Activated CD4-positive, alpha-beta T cell treated with anti-CD3 and anti-CD28 coated beads for 4 hours (primary cell): Measurements from ENCODE around the gene GAL.

Source experiments
- DNase-seq, 2 donors: peaks; one replicate each; pipeline ENCODE4 v3.0.0-alpha.2; 2020

GAL gene

DNA sequence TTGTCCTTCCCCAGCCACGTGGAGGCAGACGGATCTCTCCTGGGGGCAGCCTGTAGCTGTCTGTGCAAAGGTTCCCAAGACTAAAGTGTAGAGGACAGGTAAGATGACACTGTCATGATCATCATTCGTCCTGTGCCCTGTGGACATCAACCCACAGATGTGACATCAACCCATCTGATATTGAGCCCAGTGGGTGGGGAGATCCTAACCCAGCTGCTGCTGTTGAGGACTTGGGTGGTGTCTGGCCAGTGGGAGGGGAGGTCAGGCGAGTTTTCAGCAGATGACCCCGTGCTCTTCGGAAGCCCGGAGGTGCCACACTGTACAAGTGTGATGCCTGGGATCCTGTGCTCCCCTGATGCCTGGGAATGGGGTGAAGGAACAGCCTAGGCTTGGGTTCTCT, 1.2 kb upstream of the GAL start:
- no peak for DNase-seq

DNA sequence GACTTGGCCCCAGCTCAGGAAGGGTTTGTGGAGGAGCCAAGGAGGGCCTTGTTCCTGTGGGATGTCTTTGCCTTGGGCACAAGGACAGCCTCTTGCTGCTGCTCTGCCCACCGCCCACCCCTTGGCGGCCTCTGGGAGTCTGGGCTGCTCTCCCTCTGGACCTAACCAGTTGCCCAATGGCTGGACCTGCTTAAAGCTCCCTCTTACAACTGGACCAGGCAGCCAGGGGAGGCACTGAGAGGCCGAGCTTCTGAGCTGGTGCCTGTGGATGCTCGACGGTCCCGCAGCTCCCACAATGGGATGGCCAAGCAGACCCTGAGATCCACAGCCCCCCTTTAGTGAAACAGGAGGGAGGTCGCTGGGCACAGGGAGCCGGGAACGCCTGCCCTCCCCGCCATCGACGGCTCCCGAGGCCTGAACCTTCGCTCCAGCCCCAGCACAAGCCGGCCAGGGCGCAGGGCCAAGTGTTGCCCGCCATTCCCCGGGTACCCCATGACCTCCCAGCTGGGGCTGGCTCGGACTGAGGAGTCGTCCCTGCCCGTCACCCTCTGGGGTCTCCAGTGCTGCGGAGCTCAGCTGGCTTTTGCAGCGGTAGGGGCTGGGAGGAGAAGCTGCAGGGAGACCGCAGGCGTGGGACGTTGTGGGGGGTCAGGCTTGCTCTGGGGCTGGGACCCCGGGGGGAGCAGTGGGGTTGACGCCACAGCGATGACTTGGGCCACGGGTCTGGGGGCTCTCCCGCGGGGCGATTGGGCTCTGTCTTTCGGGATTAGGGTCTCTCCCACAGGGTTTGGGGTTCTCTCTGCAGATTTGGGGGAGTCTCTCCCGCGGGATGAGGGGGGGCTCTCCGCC, 584 bp upstream of the GAL start:
- DNase-seq, result no peak

DNA sequence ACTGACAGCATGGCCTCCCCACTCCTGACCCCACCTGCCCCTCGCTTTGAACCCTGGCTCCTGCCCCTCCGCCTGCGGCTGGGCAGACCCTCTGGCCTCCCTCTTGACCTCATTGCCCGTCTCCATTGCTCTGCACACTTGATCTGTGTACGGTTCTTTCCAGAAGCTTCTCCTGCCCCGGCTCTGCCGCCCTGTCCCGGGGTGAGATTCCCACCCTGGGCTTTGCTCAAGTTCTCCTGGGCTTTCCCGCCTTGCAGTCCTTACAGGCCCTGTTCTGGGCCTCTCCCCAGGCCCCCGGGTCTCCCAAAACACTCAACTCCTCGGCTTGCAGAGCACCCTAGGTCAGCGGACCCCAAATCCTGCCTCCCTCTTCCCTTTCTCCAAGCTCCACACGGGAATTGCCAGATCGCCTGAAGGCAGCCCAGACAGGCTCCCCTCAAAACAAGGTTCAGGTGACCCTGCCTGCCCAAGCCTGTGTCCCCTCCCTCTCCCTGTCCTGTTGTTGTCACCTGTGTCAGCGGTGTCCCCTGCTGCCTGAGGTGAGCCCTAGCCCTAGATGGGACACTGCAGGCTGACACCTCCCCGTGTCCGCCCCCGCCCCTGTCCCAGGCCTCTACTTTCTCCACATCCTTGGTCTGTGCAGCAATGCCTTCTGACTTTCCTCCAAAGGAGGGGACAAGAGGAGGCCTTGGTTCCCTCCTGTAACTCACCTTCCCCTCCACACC, 1.5 kb downstream of the GAL start:
- no peak for DNase-seq

DNA sequence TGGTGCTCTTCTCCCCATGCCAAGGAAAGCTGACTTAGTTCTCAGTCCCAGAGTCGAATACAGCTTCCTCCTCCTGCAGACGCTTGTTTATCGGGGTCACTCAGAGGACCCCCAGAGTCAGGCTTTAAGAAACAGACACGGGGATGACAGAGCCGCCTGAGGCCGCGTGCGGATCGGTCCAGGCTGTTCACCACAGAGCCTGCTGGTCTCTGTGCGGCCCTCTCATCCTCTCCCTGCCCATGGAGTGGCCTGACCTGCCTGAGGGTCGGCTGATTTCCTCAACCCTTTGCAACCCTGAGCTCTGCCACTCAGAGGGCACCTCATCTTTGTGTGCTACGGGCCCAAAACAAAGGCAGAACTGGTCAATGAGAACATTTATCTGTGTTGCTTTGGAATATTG, 2.1 kb downstream of the GAL start:
- no peak for DNase-seq

DNA sequence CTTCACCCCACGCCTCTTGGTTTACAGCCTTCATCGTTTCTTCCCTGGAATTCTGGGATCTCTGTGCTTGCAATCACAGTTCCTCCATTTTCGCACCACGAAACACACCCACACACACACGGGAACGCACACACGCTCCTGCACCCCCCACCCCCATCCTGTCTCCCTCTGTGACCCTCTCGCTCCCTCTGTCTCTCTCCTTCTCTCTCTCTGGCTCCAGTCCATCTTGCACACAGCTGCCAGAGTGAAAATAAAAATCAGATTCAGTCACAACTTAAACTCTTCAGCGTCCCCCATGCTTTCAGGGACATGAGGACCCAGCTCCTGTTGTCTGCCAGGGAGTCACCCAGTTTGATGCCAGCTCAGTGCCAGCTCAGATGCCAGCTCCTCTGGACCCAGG, 3.0 kb downstream of the GAL start:
- DNase-seq, result no peak

DNA sequence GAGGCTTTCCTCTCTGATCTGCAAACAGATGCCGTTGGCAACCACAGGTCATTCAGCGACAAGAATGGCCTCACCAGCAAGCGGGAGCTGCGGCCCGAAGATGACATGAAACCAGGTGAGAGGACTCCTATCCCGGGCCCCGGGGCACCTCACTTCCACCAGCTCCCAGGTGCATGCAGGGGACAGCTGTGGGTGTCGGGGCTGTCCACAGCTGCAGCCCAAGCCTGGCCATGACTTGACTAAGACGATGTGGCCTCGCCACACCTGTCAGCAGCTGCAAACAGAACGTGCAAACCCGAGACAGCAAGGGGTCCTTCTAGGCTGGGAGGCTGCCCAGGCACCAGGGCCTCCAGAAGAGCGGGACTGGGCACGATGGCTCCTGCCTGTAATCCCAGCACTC, 3.6 kb downstream of the GAL start:
- DNase-seq, result no peak

DNA sequence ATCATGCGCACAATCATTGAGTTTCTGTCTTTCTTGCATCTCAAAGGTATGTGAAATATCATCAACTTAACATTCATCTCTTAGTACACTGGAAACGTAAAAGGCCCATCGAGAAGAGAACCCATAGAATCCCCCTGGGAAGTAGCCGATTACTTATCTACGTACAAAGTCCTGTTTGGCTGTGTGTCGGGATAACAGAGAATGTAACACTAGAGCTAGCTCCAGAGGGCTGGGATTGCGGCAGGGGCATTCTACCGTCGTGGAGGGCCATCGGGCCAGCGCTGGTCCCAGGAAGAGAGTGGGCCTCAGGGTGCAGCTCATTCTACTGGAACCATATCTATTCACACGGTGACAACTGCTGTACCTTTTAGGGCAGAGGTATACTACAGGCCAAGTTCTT, 4.5 kb downstream of the GAL start:
- DNase-seq, result no peak

DNA sequence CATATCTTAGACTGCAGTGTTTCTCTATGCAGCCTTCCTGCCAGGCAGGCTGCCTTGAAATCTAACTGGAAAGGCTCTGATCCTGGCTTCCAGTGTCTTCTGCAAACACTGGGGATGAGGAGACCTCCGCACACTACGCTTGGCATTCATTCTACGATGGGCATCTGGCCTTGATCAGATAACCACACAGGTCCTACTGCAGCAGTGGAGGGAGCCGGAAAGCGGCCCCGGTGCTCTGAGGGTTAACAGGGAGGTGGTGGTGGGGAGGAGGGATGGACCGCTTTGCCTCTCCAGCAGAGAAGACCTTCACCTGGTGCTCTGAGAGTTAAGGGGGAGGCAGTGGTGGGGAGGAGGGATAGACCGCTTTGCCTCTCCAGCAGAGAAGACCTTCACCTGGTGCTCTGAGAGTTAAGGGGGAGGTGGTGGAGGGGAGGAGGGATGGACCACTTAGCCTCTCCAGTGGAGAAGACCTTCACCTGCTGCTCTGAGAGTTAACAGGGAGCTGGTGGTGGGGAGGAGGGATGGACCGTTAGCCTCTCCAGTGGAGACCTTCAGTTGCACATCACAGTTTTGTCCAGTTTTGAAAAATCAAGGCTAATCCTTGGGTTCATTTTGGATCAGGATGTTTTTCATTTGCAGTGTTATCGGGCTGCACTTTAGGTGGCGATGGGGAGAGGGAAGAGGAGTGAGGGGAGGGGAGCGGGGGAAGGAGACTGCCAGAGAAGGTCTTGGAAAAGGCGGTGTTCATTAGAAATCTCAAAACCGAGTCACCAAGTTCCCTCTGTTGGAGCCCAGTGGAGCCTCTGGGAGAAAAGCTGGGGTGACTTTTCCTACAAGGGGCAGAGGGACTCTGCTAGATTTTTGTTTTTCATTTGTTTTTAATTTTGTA, 5.6 kb downstream of the GAL start:
- DNase-seq, result no peak

DNA sequence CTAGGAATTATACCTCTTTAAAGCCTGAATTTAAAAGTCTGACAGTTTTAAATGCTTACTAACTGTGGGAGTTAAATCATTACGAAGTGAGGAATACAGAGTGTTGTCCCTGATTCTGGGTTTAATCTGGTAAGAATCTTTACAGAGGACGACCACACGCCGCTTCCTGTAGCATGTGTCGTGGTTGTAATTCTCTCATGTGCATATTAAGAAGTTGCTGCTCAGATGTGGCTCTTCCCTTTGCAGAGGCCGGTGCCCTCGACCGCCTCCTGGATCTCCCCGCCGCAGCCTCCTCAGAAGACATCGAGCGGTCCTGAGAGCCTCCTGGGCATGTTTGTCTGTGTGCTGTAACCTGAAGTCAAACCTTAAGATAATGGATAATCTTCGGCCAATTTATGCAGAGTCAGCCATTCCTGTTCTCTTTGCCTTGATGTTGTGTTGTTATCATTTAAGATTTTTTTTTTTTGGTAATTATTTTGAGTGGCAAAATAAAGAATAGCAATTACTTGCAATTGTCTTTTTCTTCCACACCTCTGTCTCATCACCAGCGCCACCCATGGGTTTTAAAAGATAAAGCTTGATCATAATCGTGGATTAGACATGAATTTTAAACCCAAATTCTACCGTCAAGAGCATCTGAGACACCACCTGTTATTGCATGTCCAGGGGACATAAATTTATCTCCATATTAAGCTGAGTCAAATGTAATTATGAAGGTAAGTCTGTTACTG, 6.5 kb downstream of the GAL start:
- no peak for DNase-seq

DNA sequence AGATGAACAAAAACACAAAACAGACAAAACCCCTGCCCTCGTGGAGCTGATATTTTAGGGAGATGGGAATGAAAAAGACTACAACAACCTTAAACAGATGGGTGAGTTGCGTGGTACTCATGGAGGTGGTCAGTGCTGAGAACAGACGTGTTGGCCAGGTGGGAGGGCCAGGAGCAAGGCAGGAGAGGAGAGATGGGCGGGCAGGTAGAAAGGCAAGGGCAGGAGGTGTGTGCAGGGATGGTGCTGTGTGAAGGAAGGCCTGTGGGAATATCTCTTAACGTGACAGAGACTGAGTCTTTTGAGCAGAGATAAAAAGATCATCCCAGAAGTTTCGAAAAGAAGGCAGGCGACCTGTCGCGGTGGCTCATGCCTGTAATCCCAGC, 7.0 kb downstream of the GAL start:
- DNase-seq, result no peak

DNA sequence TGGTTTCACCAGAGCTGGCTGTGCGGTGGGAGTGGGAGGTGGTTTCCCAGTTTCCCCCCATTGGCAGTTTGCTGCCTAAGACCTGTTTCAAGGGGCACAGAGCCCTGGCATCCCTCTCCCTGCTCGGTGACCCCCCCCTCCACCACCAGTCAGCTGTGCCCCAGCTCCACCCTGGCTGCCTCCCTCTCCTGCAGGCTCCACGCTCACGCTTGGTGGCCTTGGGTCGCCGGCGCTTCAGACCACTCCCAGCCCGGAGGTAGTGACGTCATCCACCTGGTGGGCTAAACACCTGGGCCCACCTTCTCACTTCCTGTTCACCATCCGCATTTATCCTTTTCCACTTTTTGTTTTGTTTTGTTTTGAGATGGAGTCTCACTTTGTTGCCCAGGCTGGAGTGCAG, 7.8 kb downstream of the GAL start:
- DNase-seq, result no peak

DNA sequence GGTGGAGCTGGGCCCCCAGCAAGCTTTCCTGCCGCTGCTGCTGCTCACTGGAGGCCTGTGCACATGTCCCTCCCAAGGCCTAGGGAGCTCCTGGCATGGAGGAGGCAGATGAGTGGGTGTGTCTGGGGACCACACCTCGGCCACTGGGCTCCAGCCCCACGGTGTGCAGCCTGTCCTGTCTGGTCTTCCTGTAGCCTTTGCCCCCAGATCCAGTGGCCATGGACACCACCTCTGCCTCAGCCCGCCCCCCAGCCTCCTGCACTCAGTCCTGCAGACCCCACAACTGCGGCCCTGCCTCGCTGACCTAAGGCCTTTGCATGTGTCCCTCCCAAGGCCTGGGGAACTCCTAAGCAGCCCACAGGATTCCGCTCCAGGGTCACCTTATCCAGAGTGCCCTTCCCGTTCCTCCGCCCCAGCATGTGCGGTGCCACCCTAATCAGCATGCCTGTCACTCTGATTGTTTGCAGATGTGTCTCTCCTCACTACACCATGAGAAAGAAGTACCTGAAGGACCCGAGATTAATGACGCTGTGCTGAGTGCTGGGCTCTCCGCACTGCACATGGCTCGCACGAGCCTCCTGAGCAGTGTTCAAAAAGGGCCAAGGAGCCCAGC, 8.6 kb downstream of the GAL start:
- DNase-seq, result no peak

DNA sequence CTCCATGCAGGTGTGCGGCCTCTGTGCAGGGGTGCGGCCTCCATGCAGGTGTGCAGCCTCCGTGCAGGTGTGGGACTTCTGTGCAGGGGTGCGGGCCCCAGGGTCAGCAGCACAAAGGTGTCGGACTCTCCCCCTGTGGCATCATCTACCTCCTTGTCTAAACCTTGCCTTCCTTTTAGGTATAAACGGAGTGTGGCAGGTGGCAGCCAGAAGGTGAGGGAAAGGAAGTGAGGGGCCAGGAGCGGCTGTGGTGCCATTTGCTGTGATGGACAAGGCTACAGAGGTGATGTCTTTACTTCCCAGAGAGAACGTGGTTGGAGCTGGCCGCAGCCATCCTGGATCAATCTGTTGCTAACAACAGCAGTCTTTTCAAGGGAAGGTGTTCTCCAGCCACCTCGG, 9.1 kb downstream of the GAL start:
- DNase-seq, result no peak

DNA sequence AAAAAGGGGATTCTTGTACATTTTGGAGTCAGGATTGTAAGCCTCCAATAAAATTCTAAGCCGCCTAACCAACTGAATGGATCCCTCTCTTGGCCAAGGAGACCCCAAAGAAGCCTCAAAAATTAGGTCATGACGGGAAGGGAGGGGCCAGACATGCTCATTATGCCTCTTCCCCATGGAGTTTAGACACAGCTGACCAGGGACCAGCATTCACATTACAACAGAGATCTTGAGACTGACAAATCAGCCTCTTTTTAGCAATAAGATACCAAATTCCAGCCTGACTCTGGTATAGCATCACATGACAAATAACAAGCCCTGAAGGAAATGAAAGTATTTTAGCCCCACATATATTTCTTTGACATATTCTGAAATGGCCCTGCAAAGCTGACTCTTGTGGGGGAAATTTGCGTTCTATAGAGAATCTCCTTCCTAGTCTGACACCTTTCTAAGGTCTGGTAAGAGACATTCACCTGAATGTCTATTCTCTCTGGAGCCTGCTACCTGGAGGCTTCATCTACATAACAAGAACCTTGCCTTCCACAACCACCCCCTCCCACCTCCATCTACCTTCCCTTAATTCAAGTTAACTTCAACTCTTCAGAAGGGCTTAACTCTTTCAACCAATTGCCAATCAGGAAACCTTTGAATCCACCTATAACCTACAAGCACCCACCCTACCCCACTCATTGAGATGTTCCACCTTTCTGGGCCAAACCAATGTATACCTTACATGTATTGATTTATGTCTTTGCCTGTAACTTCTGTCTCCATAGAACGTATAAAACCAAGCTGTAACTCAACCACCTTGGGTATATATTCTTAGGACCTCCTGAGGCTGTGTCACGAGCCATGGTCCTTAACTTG, 10.3 kb downstream of the GAL start:
- no peak for DNase-seq

DNA sequence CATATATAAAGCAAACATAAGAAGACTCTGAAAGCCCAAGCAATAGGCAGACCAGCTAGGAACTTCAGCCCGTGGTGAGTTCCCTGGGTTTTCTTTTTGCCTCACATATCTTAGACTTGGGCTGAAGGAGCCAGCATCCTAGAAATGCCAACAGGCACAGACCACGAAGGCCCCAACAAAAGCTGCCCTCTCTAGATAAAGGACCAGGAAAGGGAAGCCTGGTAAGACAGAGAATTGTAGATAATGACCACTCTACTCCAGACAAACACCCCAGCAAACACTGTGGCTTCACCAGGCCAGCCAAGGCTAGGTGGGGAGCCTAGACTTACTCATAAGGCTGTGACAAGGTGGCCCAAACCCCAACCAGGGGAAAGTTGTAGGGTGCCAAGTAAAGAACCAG, 11.2 kb downstream of the GAL start:
- no peak for DNase-seq

DNA sequence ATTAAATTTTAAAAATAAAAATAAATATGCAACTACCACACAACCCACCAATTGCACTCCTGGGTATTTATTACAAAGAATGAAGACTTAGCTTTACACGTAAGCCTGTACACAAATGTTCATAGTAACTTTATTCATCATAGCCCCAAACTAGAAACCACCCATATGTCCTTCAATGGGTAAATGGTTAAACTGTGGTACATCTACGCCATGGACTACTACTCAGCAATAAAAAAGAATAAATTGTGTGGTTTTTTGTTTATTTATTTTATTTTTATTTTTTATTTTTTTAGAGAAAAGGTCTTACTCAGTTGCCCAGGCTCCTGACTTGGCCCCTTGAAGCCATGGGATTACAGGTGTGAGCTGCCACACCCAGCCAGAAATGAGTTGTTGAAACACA, 14.6 kb downstream of the GAL start:
- DNase-seq, result no peak

DNA sequence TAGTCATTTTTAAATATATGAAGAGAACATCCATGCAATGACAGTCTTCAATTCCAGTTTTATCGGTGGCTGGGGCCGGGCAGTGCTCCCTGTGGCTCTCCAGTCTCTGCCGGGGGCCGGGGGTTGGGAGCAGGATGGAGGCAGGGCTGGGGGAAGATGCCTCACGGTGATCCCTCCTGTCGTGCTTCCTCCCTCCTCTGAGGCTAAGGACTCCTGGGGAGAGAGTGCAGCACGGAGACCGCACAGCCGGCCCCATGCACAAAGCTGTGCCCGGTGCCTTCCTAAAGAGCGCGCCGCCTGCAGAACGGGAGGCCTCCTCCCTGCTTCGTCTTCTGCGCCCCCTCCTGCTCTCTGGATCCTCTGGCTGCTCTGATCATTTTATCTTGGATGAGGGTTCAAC, 20.5 kb downstream of the GAL start:
- no peak for DNase-seq

DNA sequence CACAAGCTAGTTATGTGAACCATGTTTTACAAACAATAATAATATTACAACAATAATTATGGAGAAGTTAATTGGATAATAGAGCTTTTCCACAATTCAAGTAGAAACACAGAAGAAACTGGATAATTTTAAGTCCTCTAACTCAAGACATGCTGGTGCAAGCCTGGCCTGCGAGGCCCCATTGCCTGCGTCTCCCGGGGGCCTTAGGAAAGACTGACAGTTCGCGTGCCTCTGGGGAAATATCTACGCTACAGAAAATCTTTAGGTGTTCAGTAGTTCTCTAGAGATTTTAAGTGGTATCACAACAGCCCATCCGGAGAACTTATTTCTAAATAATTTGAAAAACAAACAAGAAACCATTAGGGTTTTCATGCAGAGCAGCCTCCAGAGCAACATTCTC, 23.2 kb downstream of the GAL start:
- DNase-seq, result no peak

DNA sequence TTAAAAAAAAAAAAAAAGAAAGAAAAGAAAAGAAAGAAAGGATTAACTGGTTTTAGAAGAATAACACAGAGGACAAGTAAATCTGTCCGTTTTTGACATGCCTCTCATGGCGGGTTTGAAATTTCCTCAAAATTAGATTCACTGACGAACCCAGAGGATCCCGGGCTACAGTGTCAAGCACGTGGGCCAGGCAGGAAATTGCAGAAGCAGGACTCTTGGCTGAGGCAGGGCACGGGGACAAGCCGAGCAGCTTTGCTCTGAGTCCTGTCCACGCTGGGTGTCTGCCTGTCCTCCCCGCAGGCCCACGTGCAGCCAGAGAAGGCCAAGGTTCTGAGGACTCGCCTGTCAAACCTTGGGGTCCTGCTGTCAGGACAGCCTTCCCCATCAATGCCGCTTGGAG, 24.7 kb downstream of the GAL start:
- DNase-seq, result no peak

DNA sequence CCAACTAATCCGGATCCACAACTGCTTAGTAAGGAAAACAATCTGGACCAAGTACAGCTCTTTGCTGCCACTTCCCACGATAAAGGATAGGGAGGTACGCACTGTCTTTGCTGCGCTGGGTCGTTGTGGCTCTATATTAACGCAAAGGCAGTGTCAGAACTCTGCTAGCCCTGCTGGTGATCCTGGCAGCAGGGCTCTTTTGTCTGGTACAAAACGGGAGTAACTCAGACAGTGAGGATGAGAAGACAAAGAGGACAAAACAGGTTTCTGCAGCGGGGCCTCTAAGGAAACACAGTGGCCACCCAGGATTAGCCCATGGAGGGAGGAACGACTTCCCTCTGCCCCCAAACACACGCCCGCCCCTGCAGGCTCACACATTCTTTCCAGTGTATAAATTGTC, 26.1 kb downstream of the GAL start:
- no peak for DNase-seq

DNA sequence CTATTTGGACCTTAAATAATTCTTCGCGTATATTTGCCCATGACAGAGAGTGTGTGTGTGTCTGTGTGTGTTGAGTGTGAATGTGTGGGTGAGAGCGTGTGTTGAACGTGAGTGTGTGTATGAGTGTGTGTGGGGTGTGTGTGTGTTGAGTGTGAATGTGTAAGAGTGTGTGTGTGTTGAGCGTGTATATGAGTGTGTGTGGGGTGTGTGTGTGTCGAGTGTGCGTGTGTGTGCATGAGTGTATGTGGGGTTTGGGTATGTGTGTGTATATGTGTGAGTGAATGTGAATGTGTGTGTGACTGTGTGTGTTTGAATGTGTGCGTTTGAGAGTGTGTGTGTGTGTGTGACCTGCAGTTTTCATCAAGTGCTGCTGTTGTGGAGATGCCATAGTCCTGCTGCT, 26.8 kb downstream of the GAL start:
- no peak for DNase-seq
